SU-DHL-6 (cell line): ENCODE data around the gene SLC25A47.

Experiments used
- H2AFZ ChIP-seq: fragments of 200-600 bp; sonication (generic); 2 replicates; pipeline ENCODE4 v1.6.1; 2014; ENCODE audit warnings: low read depth, mild to moderate bottlenecking, moderate library complexity, mixed read lengths, antibody characterized with exemption, low read length; ENCODE audit not compliant: severe bottlenecking
- H3F3A ChIP-seq: fragments of 200-600 bp; shearing (Covaris generic); 2 replicates; pipeline ENCODE4 v1.6.0; 2016; ENCODE audit warnings: antibody characterized with exemption, mild to moderate bottlenecking; ENCODE audit not compliant: insufficient read depth
- H3K27ac ChIP-seq: fragments of 200-600 bp; sonication (generic); 2 replicates; pipeline ENCODE4 v1.5.1; 2016; ENCODE audit warnings: low read depth, mild to moderate bottlenecking, low read length, moderate library complexity, mixed read lengths
- H3K27me3 ChIP-seq: fragments of 200-600 bp; sonication (generic), shearing (Covaris generic); 2 replicates; pipeline ENCODE4 v1.6.0; 2014; ENCODE audit warnings: mild to moderate bottlenecking, low read length
- H3K36me3 ChIP-seq: fragments of 200-600 bp; sonication (generic); 2 replicates; pipeline ENCODE4 v1.6.1; 2014; ENCODE audit warnings: mild to moderate bottlenecking, low read length, mixed read lengths
- H3K4me2 ChIP-seq: fragments of 300-600, 200-600 bp; shearing (Covaris generic), sonication (generic); 2 replicates; pipeline ENCODE4 v1.6.0; 2014; ENCODE audit warnings: low read length, low read depth, mild to moderate bottlenecking; ENCODE audit not compliant: poor library complexity, severe bottlenecking
- H3K4me3 ChIP-seq: fragments of 200-600 bp; sonication (generic); 2 replicates; pipeline ENCODE4 v1.5.1; 2014; ENCODE audit warnings: antibody characterized with exemption, low read length, mild to moderate bottlenecking, mixed read lengths; ENCODE audit not compliant: insufficient read depth, poor library complexity, severe bottlenecking
- H3K79me2 ChIP-seq: fragments of 200-600 bp; sonication (generic); 2 replicates; pipeline ENCODE4 v1.6.1; 2014; ENCODE audit warnings: mild to moderate bottlenecking, low read length, moderate library complexity; ENCODE audit not compliant: insufficient read depth
- H3K9ac ChIP-seq: fragments of 200-600 bp; sonication (generic); 2 replicates; pipeline ENCODE4 v1.7.0; 2014; ENCODE audit warnings: mild to moderate bottlenecking, low read length
- H3K9me2 ChIP-seq: fragments of 200-600 bp; sonication (generic); replicated peaks from 2 replicates; pipeline ENCODE4 v1.6.1; 2014; ENCODE audit warnings: low read length; ENCODE audit not compliant: insufficient read depth
- H3K9me3 ChIP-seq: fragments of 200-600 bp; sonication (generic); 2 replicates; pipeline ENCODE4 v1.6.1; 2014; ENCODE audit warnings: low read length, mixed read lengths; ENCODE audit not compliant: insufficient read depth
- H4K20me1 ChIP-seq: fragments of 200-600 bp; sonication (generic); 2 replicates; pipeline ENCODE4 v1.6.1; 2014; ENCODE audit warnings: low read depth, mild to moderate bottlenecking, antibody characterized with exemption, low read length, moderate library complexity, mixed read lengths
- EZH2phosphoT487 ChIP-seq: fragments of 200-600 bp; sonication (generic), shearing (Covaris generic); conservative IDR thresholded peaks from 2 replicates; pipeline ENCODE4 v1.6.1; 2018; ENCODE audit warnings: mild to moderate bottlenecking, antibody characterized with exemption, low read length, moderate library complexity, mixed read lengths
- TF ChIP-seq, protein P1 (sequence below): fragments of 200-600 bp; sonication (generic); IDR thresholded peaks from one replicate; pipeline ENCODE4 v1.5.1; 2017; ENCODE audit warnings: antibody characterized with exemption, mild to moderate bottlenecking, low read length, moderate library complexity; ENCODE audit not compliant: insufficient read depth, poor library complexity, severe bottlenecking

Gene SLC25A47

GRCh38 chr14:100333311-100333710, 10.2 kb downstream of the SLC25A47 start:
- no peaks in the 10 kb centered on the region for H3F3A ChIP-seq
- no peak overlapping the region for H2AFZ ChIP-seq
- H3K9ac ChIP-seq = no peak overlapping the region
- TF ChIP-seq, protein P1, sequence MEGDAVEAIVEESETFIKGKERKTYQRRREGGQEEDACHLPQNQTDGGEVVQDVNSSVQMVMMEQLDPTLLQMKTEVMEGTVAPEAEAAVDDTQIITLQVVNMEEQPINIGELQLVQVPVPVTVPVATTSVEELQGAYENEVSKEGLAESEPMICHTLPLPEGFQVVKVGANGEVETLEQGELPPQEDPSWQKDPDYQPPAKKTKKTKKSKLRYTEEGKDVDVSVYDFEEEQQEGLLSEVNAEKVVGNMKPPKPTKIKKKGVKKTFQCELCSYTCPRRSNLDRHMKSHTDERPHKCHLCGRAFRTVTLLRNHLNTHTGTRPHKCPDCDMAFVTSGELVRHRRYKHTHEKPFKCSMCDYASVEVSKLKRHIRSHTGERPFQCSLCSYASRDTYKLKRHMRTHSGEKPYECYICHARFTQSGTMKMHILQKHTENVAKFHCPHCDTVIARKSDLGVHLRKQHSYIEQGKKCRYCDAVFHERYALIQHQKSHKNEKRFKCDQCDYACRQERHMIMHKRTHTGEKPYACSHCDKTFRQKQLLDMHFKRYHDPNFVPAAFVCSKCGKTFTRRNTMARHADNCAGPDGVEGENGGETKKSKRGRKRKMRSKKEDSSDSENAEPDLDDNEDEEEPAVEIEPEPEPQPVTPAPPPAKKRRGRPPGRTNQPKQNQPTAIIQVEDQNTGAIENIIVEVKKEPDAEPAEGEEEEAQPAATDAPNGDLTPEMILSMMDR = no peak
- TF ChIP-seq EZH2phosphoT487 = no peak
- H3K27me3 ChIP-seq = no peaks in the 10 kb centered on the region
- no peaks in the 10 kb centered on the region for H3K79me2 ChIP-seq
- H3K27ac ChIP-seq = no peak overlapping the region
- no peak overlapping the region for H3K4me3 ChIP-seq
- H3K36me3 ChIP-seq = no peaks in the 10 kb centered on the region
- H3K9me2 ChIP-seq = no peaks in the 10 kb centered on the region
- H3K4me2 ChIP-seq = no peak overlapping the region
- H4K20me1 ChIP-seq = no peaks in the 10 kb centered on the region
- no peaks in the 10 kb centered on the region for H3K9me3 ChIP-seq

- H3K27me3 ChIP-seq = no peaks in the 10 kb centered on the region
- H3K9ac ChIP-seq = no peak overlapping the region
- H3K4me3 ChIP-seq = no peak overlapping the region
- H3F3A ChIP-seq = no peaks in the 10 kb centered on the region
- no peaks in the 10 kb centered on the region for H3K9me3 ChIP-seq
- H3K4me2 ChIP-seq = no peak overlapping the region
- H3K9me2 ChIP-seq = no peaks in the 10 kb centered on the region
- H4K20me1 ChIP-seq = no peaks in the 10 kb centered on the region
- TF ChIP-seq, protein P1 = no peak
- no peak for TF ChIP-seq EZH2phosphoT487
- H2AFZ ChIP-seq = no peak overlapping the region
- no peaks in the 10 kb centered on the region for H3K79me2 ChIP-seq
- no peaks in the 10 kb centered on the region for H3K36me3 ChIP-seq
- H3K27ac ChIP-seq = no peak overlapping the region
Observed at GRCh38 chr14:100333827-100334226, 10.7 kb downstream of the SLC25A47 start.

DNA sequence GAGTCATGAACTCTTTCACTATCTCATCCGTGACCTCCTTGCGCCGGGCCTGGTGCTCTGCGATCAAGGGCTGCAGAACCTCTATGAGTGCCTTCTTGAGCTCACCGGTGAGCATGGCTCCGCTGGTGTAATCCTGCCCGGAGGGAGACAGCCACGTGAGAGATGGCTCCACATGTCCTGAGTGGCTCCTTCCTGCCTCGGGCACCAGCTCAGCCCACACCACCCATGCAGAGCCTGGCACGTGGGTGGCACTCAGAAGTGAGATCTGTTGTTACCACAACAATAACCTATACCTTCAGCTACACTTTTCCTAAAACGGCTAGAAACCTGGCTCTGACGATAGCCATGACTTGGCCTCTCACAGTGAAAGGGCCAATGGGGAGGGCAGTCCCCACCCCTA, 11.8 kb downstream of the SLC25A47 start:
- no peaks in the 10 kb centered on the region for H3K79me2 ChIP-seq
- H3K4me3 ChIP-seq = no peak overlapping the region
- no peaks in the 10 kb centered on the region for H3F3A ChIP-seq
- no peak overlapping the region for H2AFZ ChIP-seq
- no peak overlapping the region for H3K4me2 ChIP-seq
- no peak overlapping the region for H3K9ac ChIP-seq
- H3K27ac ChIP-seq = no peak overlapping the region
- no peaks in the 10 kb centered on the region for H3K9me2 ChIP-seq
- H3K27me3 ChIP-seq = no peaks in the 10 kb centered on the region
- TF ChIP-seq, protein P1 = no peak
- no peak for TF ChIP-seq EZH2phosphoT487
- no peaks in the 10 kb centered on the region for H3K9me3 ChIP-seq
- no peaks in the 10 kb centered on the region for H3K36me3 ChIP-seq
- no peaks in the 10 kb centered on the region for H4K20me1 ChIP-seq
